Hematopoietic multipotent progenitor cell treated with erythropoietin and hydrocortisone succinate and interleukin-3 and kit ligand, for 4 days (in vitro differentiated cells): Measurements from ENCODE around the gene FAS.

Source experiments
- DNase-seq: peaks from one replicate; pipeline ENCODE4 v3.0.0-alpha.2; 2015

The FAS gene

GRCh38 chr10:89043052-89043451, 52.5 kb downstream of the FAS start:
- no peak for DNase-seq

- DNase-seq, result peak; percentile 20
Observed at GRCh38 chr10:89047397-89047796, 56.8 kb downstream of the FAS start.

GRCh38 chr10:89051593-89051992, 61.0 kb downstream of the FAS start:
- no peak for DNase-seq

GRCh38 chr10:89053555-89053954, 63.0 kb downstream of the FAS start:
- DNase-seq, result peak; percentile 28

- no peak for DNase-seq
Observed at GRCh38 chr10:89055159-89055558, 64.6 kb downstream of the FAS start.

- DNase-seq, result no peak
Observed at GRCh38 chr10:89062861-89063260, 72.3 kb downstream of the FAS start.

- peak; percentile 49 for DNase-seq
Observed at GRCh38 chr10:89063465-89063864, 72.9 kb downstream of the FAS start.

- no peak for DNase-seq
Observed at GRCh38 chr10:89064748-89065147, 74.2 kb downstream of the FAS start.
